ENCODE measurements around the gene RPP14.

Gene RPP14

GRCh38 chr3:58361866-58362265, 55.8 kb downstream of the RPP14 start:
- no peak overlapping the region for H3K4me3 ChIP-seq (ENCODE audit: low read length)
- DNase-seq (ENCODE audit: low read depth), result no peak
- no peak for TF ChIP-seq CTCF (IDR thresholded peaks at IDR 0.05; ENCODE audit: insufficient read depth, low read depth, low read length, missing control alignments)

- H3K4me3 ChIP-seq (ENCODE audit: low read length), result no peak overlapping the region
- TF ChIP-seq CTCF (IDR thresholded peaks at IDR 0.05; ENCODE audit: insufficient read depth, low read depth, low read length, missing control alignments), result no peak
- no peak for DNase-seq (ENCODE audit: low read depth)
Observed at GRCh38 chr3:58366699-58367098, 60.7 kb downstream of the RPP14 start.

- H3K4me3 ChIP-seq (ENCODE audit: low read length), result no peak overlapping the region
- TF ChIP-seq CTCF (IDR thresholded peaks at IDR 0.05; ENCODE audit: insufficient read depth, low read depth, low read length, missing control alignments), result no peak
- no peak for DNase-seq (ENCODE audit: low read depth)
Observed at GRCh38 chr3:58369038-58369437, 63.0 kb downstream of the RPP14 start.
